Neural progenitor cell (in vitro differentiated cells): ENCODE data around the gene AKT1. TPM values are rescaled to one million over a fixed set of nuclear protein-coding genes. Genes with fewer than 3 reads are reported as not detected.
A peak's percentile ranks its signal among the peaks of the same experiment; 100 is the strongest.

Experiments used
- DNase-seq: peaks from one replicate; pipeline ENCODE4 v3.0.0-alpha.2; 2016; ENCODE audit warnings: low spot score
- H2AFZ ChIP-seq: fragments of 200-600 bp; sonication (generic); replicated peaks from 2 replicates; pipeline ENCODE4 v1.6.1; 2016; ENCODE audit warnings: antibody characterized with exemption
- H3F3A ChIP-seq: fragments of 200-600 bp; sonication (generic); 2 replicates; pipeline ENCODE4 v1.6.1; 2016; ENCODE audit warnings: antibody characterized with exemption, low read depth
- H3K27ac ChIP-seq: fragments of 200-600 bp; sonication (generic); 2 replicates; pipeline ENCODE4 v1.5.1; 2016; ENCODE audit warnings: mild to moderate bottlenecking
- H3K27me3 ChIP-seq: fragments of 200-600 bp; sonication (generic); 2 replicates; pipeline ENCODE4 v1.6.1; 2016; ENCODE audit warnings: mild to moderate bottlenecking, moderate library complexity
- H3K36me3 ChIP-seq: fragments of 200-600 bp; sonication (generic); 2 replicates; pipeline ENCODE4 v1.5.1; 2016
- H3K4me1 ChIP-seq: fragments of 200-600 bp; sonication (generic); 2 replicates; pipeline ENCODE4 v1.6.1; 2016; ENCODE audit warnings: mixed run types
- H3K4me2 ChIP-seq: fragments of 200-600 bp; sonication (generic); 2 replicates; pipeline ENCODE4 v1.6.1; 2016
- H3K4me3 ChIP-seq: fragments of 200-600 bp; sonication (generic); 2 replicates; pipeline ENCODE4 v1.5.1; 2016
- H3K79me2 ChIP-seq: fragments of 200-600 bp; sonication (generic); 2 replicates; pipeline ENCODE4 v1.6.1; 2016; ENCODE audit warnings: low read depth
- H3K9ac ChIP-seq: fragments of 200-600 bp; sonication (generic); 2 replicates; pipeline ENCODE4 v1.6.1; 2016
- H3K9me3 ChIP-seq: fragments of 200-600 bp; sonication (generic); 2 replicates; pipeline ENCODE4 v1.5.1; 2016; ENCODE audit warnings: low read depth
- H4K20me1 ChIP-seq: fragments of 200-600 bp; sonication (generic); 2 replicates; pipeline ENCODE4 v1.6.1; 2016; ENCODE audit warnings: low read depth
- H3K27ac Mint-ChIP-seq: 3 replicates; pipeline ENCODE4 v1.8.0; 2021; ENCODE audit warnings: mixed read lengths
- H3K27me3 Mint-ChIP-seq: 2 replicates; pipeline ENCODE4 v1.8.0; 2022; ENCODE audit warnings: low read depth, mild to moderate bottlenecking, inconsistent platforms, moderate library complexity, mixed read lengths; ENCODE audit not compliant: insufficient read depth
- H3K36me3 Mint-ChIP-seq: 3 replicates; pipeline ENCODE4 v1.8.0; 2021; ENCODE audit warnings: mixed read lengths
- H3K4me1 Mint-ChIP-seq: 3 replicates; pipeline ENCODE4 v1.8.0; 2021; ENCODE audit warnings: mixed read lengths
- H3K4me3 Mint-ChIP-seq: 3 replicates; pipeline ENCODE4 v1.8.0; 2021; ENCODE audit warnings: mild to moderate bottlenecking, moderate library complexity, mixed read lengths
- H3K9me3 Mint-ChIP-seq: 3 replicates; pipeline ENCODE4 v1.8.0; 2020; ENCODE audit warnings: mixed read lengths
- EZH2 ChIP-seq: fragments of 200-600 bp; sonication (generic); IDR thresholded peaks from 2 replicates; pipeline ENCODE4 v1.6.1; 2017; ENCODE audit warnings: antibody characterized with exemption, mild to moderate bottlenecking, moderate library complexity
- EZH2phosphoT487 ChIP-seq: fragments of 200-600 bp; sonication (generic); IDR thresholded peaks from 2 replicates; pipeline ENCODE4 v1.6.1; 2017; ENCODE audit warnings: antibody characterized with exemption
- total RNA-seq: library from RNA; depleted of rRNA; stranded (reverse); fragments of >200 nt; gene quantifications from 2 replicates; pipeline ENCODE4 v1.2.3, GENCODE V29; 2015; ENCODE audit warnings: low replicate concordance
- TF ChIP-seq, protein P1 (sequence below): fragments of 200-600 bp; sonication (generic); IDR thresholded peaks from 2 replicates; pipeline ENCODE4 v1.5.1; 2017; ENCODE audit warnings: antibody characterized with exemption, mild to moderate bottlenecking

AKT1 gene
- total RNA-seq, 1 donor from 2014 or later = 67.2 TPM

DNA sequence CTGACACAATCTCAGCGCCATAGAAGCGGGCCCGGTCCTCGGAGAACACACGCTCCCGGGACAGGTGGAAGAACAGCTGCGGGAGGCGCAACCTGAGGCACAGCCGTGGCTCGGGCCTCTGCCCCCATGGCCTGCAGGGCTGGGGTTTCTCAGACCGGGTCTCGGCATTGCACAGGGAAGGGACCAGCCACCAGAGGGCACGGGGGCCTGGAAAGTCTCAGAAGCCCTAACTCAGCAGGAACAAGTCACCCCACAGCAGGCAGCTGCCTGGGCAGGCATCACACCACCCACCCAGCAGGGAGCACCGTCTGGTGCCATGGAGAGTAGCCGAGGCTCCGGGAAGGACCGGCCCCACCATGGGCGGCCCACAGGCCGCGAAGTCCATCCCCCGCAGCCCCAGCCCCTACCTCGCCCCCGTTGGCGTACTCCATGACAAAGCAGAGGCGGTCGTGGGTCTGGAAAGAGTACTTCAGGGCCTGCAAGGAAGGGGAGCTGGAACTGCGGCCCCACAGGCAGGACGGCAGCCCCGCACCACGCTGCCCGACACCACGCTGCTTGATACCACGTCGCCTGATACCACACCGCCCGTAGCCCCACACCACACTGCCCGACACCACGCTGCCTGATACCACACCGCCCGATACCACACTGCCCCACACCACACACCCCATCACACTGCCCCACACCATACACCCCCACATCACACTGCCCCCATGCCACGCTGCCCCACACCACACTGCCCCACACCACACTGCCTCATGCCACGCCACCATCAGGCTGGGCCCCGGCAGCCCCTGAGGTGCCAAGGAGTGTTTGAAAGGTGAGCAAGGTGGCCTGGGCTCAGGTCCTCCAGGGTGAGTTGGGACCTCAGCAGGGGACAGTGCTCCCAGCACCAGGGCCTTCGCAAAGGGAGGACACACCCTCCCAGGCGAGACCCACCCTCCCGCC lies 21.8 kb downstream of the AKT1 start:
- Histone ChIP-seq H3K79me2 (no peaks in the 10 kb centered on the region), H4K20me1 (peaks cover 17% of the 10 kb centered on the region), H3K4me1 (peaks cover 2% of the 10 kb centered on the region), H3K4me2 (no peak overlapping the region), H3F3A (no peaks in the 10 kb centered on the region), H3K27me3 (no peaks in the 10 kb centered on the region), H2AFZ (no peak overlapping the region), H3K36me3 (no peaks in the 10 kb centered on the region), H3K9ac (no peak overlapping the region), H3K9me3 (no peaks in the 10 kb centered on the region), H3K27ac (no peak overlapping the region), H3K4me3 (no peak overlapping the region)
- Mint-ChIP-seq H3K4me3 (no peak overlapping the region), H3K9me3 (no peaks in the 10 kb centered on the region), H3K27ac (peak overlapping the region; percentile 46), H3K36me3 (peaks cover 23% of the 10 kb centered on the region), H3K4me1 (peaks cover 26% of the 10 kb centered on the region), H3K27me3 (peaks cover 4% of the 10 kb centered on the region)
- DNase-seq = no peak
- TF ChIP-seq, protein P1, sequence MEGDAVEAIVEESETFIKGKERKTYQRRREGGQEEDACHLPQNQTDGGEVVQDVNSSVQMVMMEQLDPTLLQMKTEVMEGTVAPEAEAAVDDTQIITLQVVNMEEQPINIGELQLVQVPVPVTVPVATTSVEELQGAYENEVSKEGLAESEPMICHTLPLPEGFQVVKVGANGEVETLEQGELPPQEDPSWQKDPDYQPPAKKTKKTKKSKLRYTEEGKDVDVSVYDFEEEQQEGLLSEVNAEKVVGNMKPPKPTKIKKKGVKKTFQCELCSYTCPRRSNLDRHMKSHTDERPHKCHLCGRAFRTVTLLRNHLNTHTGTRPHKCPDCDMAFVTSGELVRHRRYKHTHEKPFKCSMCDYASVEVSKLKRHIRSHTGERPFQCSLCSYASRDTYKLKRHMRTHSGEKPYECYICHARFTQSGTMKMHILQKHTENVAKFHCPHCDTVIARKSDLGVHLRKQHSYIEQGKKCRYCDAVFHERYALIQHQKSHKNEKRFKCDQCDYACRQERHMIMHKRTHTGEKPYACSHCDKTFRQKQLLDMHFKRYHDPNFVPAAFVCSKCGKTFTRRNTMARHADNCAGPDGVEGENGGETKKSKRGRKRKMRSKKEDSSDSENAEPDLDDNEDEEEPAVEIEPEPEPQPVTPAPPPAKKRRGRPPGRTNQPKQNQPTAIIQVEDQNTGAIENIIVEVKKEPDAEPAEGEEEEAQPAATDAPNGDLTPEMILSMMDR = no peak
- no peak for TF ChIP-seq EZH2
- no peak for TF ChIP-seq EZH2phosphoT487

DNA sequence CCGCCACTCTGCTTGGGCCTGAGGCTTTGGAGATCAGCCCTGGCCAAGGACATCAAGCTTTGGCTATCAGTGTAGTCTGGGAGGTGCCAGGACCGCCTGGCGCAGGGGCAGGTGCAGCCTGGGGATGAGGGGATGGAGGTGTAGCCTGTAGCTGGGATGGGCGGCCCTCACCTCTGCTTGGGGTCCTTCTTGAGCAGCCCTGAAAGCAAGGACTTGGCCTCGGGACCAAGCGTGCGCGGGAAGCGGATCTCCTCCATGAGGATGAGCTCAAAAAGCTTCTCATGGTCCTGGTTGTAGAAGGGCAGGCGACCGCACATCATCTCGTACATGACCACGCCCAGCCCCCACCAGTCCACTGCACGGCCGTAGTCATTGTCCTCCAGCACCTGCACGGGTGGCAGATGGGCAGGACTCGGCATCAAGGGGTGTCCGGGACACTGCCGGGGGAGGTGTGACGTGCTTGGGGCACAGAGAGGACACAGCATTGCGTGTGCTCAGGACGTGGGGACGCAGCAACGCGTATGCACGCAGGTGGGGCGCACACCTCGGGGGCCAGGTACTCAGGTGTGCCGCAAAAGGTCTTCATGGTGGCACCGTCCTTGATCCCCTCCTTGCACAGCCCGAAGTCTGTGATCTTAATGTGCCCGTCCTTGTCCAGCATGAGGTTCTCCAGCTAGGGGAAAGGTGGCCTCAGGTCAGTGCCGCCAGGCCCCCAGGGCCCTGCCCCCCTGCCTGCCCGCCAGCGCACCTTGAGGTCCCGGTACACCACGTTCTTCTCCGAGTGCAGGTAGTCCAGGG lies 22.6 kb downstream of the AKT1 start:
- Mint-ChIP-seq H3K9me3 (no peaks in the 10 kb centered on the region), H3K4me1 (peaks cover 26% of the 10 kb centered on the region)

DNA sequence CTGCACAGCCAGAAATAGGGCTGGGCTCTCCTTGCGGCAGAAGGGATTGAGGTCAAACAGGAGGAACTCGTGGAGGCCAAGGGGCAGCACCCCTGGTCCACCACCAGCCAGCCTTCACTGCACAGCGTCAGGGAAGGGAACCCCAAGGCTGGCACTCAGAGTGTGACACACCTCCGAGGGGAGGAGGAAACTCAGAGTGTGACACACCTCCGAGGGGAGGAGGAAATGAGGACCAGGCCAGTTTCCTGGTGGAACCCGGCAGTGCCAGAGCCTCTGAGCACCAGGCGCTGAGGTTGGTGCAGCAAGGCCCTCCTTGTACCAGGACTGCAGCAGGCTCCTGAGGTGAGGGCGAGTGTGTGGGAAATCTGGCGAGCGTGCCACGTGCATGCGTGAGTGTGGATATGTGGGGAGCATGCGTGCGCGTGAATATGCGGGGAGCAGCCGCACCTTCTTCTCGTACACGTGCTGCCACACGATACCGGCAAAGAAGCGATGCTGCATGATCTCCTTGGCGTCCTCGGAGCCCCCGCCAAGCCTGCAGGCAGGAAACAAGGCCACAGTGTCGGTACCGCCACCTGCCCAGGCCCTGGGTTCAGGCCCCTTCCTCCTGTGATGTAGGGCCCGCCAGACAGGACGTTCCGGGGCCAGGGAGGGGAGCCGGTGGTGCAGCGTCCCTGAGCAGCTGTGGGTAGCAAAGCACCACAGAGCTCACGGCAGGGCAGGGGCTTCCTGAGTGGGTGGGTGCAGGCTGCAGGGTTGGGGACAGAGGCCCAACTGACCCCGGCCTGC lies 23.4 kb downstream of the AKT1 start:
- Mint-ChIP-seq H3K9me3 (no peaks in the 10 kb centered on the region), H3K4me1 (peaks cover 21% of the 10 kb centered on the region), H3K4me3 (no peak overlapping the region), H3K36me3 (peaks cover 20% of the 10 kb centered on the region), H3K27ac (no peak overlapping the region), H3K27me3 (peaks cover 4% of the 10 kb centered on the region)
- TF ChIP-seq, protein P1 = no peak
- TF ChIP-seq EZH2 = no peak
- TF ChIP-seq EZH2phosphoT487 = no peak
- Histone ChIP-seq H3K4me1 (peaks cover 4% of the 10 kb centered on the region), H3K27me3 (no peaks in the 10 kb centered on the region), H3F3A (peaks cover 7% of the 10 kb centered on the region), H3K4me3 (no peak overlapping the region), H3K9ac (no peak overlapping the region), H2AFZ (no peak overlapping the region), H4K20me1 (peaks cover 14% of the 10 kb centered on the region), H3K36me3 (no peaks in the 10 kb centered on the region), H3K9me3 (no peaks in the 10 kb centered on the region), H3K79me2 (no peaks in the 10 kb centered on the region), H3K4me2 (no peak overlapping the region), H3K27ac (no peak overlapping the region)
- DNase-seq = no peak

More for the DNA sequence above, 22.6 kb downstream of the AKT1 start:
- Mint-ChIP-seq H3K27me3 (peaks cover 4% of the 10 kb centered on the region), H3K4me3 (no peak overlapping the region), H3K27ac (no peak overlapping the region), H3K36me3 (peaks cover 23% of the 10 kb centered on the region)
- peaks cover 5% of the 10 kb centered on the region for H3F3A ChIP-seq
- H4K20me1 ChIP-seq = peaks cover 16% of the 10 kb centered on the region
- no peak for DNase-seq
- H3K4me2 ChIP-seq = no peak overlapping the region
- no peak overlapping the region for H3K4me3 ChIP-seq
- H3K27me3 ChIP-seq = no peaks in the 10 kb centered on the region
- H3K27ac ChIP-seq = no peak overlapping the region
- no peak overlapping the region for H3K9ac ChIP-seq
- no peaks in the 10 kb centered on the region for H3K79me2 ChIP-seq
- no peak overlapping the region for H2AFZ ChIP-seq
- H3K9me3 ChIP-seq = no peaks in the 10 kb centered on the region
- H3K36me3 ChIP-seq = no peaks in the 10 kb centered on the region
- H3K4me1 ChIP-seq = peaks cover 4% of the 10 kb centered on the region
- TF ChIP-seq EZH2phosphoT487 = no peak
- TF ChIP-seq, protein P1 = no peak
- TF ChIP-seq EZH2 = no peak
